ENCODE measurements around the gene CFAP46.

GRCh38 chr10:132909491-132910071 is 32.8 kb downstream of the CFAP46 start:
- TF ChIP-seq CTCF (conservative IDR thresholded peaks at IDR 0.05; ENCODE audit: low read depth in 2 of 2), result no peak
- TF ChIP-seq EZH2 (IDR thresholded peaks at IDR 0.05; ENCODE audit: low read depth, unreplicated experiment), result no peak
- no peak for TF ChIP-seq REST (IDR thresholded peaks at IDR 0.05; ENCODE audit: unreplicated experiment)
